Cardiac muscle cell (in vitro differentiated cells and primary cell): ENCODE measurements around the gene KCNC1. TPM values are rescaled to one million over a fixed set of nuclear protein-coding genes. Genes with fewer than 3 reads are reported as not detected.

Experiments
- DNase-seq, 2 donors: peaks; one replicate each; pipeline versions ENCODE4 v3.0.0 to v3.0.0-alpha.2; 2010 to 2017; ENCODE audit warnings: low read depth in 1 of 2, low spot score in 1 of 2
- H3K27ac ChIP-seq: fragments of 200-600 bp; sonication (generic); 2 replicates; pipeline ENCODE4 v1.5.1; 2016
- H3K27me3 ChIP-seq: fragments of 200-600 bp; sonication (generic); 2 replicates; pipeline ENCODE4 v1.6.0; 2016; ENCODE audit warnings: control low read depth
- H3K36me3 ChIP-seq: fragments of 200-600 bp; sonication (generic); 2 replicates; pipeline ENCODE4 v1.5.1; 2016; ENCODE audit warnings: control low read depth
- H3K4me1 ChIP-seq: fragments of 200-600 bp; sonication (generic); 2 replicates; pipeline ENCODE4 v1.8.1; 2017; ENCODE audit warnings: low read depth, mild to moderate bottlenecking, mixed run types
- H3K4me3 ChIP-seq: fragments of 200-600 bp; sonication (generic); 2 replicates; pipeline ENCODE4 v1.5.1; 2016; ENCODE audit warnings: mild to moderate bottlenecking
- H3K9me3 ChIP-seq: fragments of 200-600 bp; sonication (generic); 2 replicates; pipeline ENCODE4 v1.5.1; 2017; ENCODE audit warnings: low read depth, mild to moderate bottlenecking, control low read depth
- CTCF ChIP-seq: IDR thresholded peaks from 2 replicates; pipeline ENCODE4 v1.5.1; 2012; ENCODE audit warnings: low read depth, mild to moderate bottlenecking, low read length
- polyA plus RNA-seq: library from polyadenylated mRNA; unstranded; fragments of >200 nt; fragmentation: Nextera tagmentation; extraction: Ambion mirVana; gene quantifications from 2 replicates; pipeline ENCODE4 v1.2.1, GENCODE V29; 2016
- total RNA-seq: library from RNA; depleted of rRNA; stranded (reverse); fragments of >200 nt; gene quantifications from 2 replicates; pipeline ENCODE4 v1.2.3, GENCODE V29; 2016

Gene KCNC1
- total and polyA plus RNA-seq, 2 experiments from 2014 or later = 0.46 TPM; not detected in 1

GRCh38 chr11:17730608-17731462 lies 3.7 kb upstream of the KCNC1 start:
- no peak overlapping the region for H3K27ac ChIP-seq
- peaks cover 66% of the 10 kb centered on the region for H3K27me3 ChIP-seq
- peak; percentile 94 for TF ChIP-seq CTCF
- H3K4me3 ChIP-seq = no peak overlapping the region
- H3K9me3 ChIP-seq = no peaks in the 10 kb centered on the region
- peak; percentile 83 to 84 for DNase-seq
- H3K4me1 ChIP-seq = no peaks in the 10 kb centered on the region
- H3K36me3 ChIP-seq = no peaks in the 10 kb centered on the region

- peaks cover 64% of the 10 kb centered on the region for H3K27me3 ChIP-seq
- no peak for TF ChIP-seq CTCF
Observed at GRCh38 chr11:17733261-17733660, 1.3 kb upstream of the KCNC1 start.

GRCh38 chr11:17734986-17735817 lies 621 bp downstream of the KCNC1 start:
- Histone ChIP-seq H3K9me3 (no peaks in the 10 kb centered on the region), H3K27ac (no peak overlapping the region), H3K4me3 (peak overlapping the region; percentile 37), H3K36me3 (no peaks in the 10 kb centered on the region), H3K27me3 (peaks cover 53% of the 10 kb centered on the region), H3K4me1 (peaks cover 5% of the 10 kb centered on the region)
- DNase-seq = peak; percentile 82 to 94
- TF ChIP-seq CTCF = no peak

More at GRCh38 chr11:17733261-17733660, 1.3 kb upstream of the KCNC1 start:
- Histone ChIP-seq H3K36me3 (no peaks in the 10 kb centered on the region), H3K4me1 (no peaks in the 10 kb centered on the region), H3K9me3 (no peaks in the 10 kb centered on the region), H3K27ac (no peak overlapping the region), H3K4me3 (no peak overlapping the region)
- no peak for DNase-seq

- TF ChIP-seq CTCF = peak; percentile 27
- Histone ChIP-seq H3K27ac (no peak overlapping the region), H3K9me3 (no peaks in the 10 kb centered on the region), H3K4me1 (peaks cover 5% of the 10 kb centered on the region), H3K27me3 (peaks cover 53% of the 10 kb centered on the region), H3K36me3 (no peaks in the 10 kb centered on the region), H3K4me3 (no peak overlapping the region)
- no peak for DNase-seq
Observed at GRCh38 chr11:17735818-17736578, 1.4 kb downstream of the KCNC1 start.

- Histone ChIP-seq H3K27me3 (peaks cover 53% of the 10 kb centered on the region), H3K4me3 (no peak overlapping the region), H3K36me3 (no peaks in the 10 kb centered on the region), H3K9me3 (no peaks in the 10 kb centered on the region), H3K27ac (no peak overlapping the region), H3K4me1 (peaks cover 5% of the 10 kb centered on the region)
- no peak for TF ChIP-seq CTCF
- no peak for DNase-seq
Observed at GRCh38 chr11:17736579-17736893, 2.0 kb downstream of the KCNC1 start.
